ENCODE results near the gene PIAS4.
A peak's percentile ranks its signal among the peaks of the same experiment; 100 is the strongest.

Gene PIAS4

GRCh38 chr19:4060621-4061177, 53.2 kb downstream of the PIAS4 start:
- no peak for DNase-seq

DNA sequence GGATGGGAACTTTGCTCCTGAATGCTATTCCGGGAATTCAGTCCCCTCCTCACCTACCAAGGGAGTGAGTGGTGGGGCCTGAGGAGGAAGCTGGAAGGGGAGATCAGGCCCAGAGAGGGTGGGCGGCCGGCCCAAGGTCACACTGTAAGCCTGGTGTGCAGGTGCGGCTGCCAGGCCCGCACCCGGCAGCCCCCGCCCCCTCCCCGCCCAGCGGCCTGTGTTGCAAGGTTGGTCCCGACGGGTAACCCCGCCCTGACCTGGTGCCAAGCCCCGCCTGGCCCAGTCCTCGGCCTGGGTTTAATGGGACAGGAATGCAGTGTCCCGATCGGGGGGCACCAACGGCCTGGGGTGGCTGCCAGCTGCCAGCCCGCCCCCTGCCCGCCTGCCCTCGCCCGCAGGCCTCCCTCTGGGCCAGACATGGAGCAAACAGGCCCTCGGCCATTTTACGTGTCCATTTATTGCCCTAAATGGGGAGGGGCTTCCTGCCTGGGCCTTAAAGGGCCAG, 53.7 kb downstream of the PIAS4 start:
- no peak for DNase-seq

GRCh38 chr19:4061683-4062418, 54.3 kb downstream of the PIAS4 start:
- DNase-seq = no peak

DNA sequence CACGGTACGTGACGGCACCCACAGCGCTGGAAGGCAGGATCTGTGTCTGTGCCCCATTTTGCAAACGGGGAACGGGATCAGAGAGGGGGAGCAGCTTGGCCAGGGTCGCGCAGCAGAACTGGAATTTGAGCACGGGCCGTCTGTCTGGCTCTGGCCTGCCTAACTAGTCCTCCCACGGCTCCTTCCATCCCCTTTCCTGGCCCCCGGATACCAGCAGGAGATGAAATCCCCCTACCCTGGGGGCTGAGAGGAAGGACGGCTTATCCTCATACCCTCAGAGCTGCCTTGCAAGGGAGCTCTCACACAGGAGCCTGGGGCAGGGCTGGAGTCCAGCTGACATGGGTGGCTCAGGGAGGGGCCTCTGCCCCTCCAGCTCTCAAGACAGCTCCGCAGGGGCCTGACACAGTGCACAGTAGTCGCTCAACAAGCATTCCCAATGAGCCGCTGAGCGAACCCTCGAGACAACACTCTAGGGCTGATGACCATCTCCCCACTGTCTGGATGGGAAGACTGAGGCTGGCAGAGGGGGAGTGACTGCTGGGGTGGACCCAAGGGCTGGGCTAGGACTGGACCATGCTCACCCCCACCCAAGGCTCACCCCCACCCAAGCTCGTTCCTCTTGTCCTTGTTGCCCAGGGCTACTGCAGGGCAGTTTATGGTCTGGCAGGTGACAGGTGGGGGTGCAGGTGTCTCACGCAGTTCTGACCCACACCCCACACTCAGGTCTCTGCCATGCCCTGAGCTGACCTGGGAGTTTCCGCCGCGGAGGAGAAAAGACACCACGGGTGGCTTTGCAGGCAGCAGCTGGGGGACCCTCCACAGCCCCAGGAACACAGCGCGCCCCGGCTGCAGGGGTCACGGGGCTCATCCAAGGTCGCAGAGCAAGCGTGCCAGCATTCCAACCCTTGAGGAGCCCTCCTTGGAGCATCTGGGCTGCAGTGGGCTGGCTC, 55.2 kb downstream of the PIAS4 start:
- DNase-seq = no peak

- DNase-seq = no peak
These were observed 56.0 kb downstream of the PIAS4 start for GRCh38 chr19:4063369-4064148.

DNA sequence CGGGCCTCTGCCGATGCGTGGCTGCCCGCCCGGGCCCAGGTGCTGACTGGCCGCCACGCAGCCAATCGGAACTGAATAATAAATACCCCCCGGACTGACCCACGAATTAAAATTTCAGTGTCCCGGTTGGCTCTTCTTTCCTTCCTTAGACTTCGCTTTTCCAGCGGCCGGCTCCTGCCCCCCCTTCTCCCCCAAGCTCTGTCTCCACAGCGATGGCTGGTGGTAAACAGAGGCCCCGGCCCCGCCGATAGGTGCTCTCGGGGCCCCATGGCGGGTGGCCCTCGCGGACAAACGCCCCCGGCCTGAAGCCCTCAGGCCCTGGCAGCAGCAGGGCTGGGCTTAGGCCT, 56.6 kb downstream of the PIAS4 start:
- DNase-seq = no peak

- DNase-seq = no peak
These were observed 57.1 kb downstream of the PIAS4 start for GRCh38 chr19:4064496-4065260.

DNA sequence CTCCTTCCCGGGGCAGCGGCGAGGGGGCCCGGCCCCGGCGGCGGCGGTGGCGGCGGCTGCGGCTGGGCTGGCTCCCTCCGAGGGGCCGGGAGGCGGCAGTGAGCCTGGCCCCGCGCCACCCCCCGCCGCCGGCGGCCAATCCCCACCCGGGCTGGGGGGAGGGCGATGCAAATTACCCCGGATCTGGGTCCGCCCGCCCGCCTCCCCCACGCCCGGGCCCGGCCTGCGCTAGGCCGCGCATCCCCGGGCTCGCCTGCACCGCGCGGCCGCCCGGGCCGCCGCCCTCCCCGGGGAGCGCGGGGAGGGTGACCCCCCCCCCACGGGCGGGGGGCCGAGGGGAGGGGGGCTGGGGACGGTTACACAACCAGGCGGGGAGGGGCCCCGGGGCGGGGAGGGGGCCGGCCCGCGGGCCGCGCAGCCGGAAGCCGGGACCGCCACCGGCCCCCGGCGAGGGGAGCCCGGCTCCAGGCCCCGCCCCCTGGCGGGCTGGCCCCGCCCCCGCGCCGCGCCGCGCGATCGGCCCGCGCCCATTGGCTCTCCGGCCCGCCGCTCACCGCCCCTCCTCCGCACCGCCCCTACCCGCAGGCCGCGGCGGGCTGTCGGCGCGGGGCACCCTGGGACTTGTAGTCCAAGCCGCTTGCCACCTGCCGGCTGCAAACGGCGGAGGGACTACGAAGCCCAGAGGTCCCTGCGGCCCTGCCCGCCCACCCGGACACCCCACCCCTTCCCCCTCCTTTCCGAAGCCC, 58.1 kb downstream of the PIAS4 start:
- peak; percentile 91 for DNase-seq

DNA sequence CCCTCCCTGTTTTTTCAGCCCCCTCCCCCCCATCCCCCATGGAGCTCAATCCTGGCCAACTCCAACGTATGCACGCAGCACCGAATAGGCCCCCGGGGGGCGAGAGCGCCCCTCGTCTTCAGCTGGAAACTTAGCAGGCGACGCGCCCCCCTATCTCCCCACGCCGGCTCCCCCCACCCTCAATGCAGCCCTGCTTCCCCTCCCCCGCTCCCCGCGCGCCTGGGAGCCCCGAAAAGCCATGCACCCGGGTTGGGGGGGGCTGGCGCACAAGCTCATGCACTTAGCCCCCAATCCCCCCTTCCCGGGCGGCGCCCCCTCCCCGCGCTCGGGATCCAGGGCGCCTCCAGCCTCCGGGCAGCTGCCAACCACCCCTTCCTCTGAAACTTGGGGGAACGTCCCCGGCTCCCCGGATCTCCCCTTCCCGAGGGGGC, 58.7 kb downstream of the PIAS4 start:
- no peak for DNase-seq

DNA sequence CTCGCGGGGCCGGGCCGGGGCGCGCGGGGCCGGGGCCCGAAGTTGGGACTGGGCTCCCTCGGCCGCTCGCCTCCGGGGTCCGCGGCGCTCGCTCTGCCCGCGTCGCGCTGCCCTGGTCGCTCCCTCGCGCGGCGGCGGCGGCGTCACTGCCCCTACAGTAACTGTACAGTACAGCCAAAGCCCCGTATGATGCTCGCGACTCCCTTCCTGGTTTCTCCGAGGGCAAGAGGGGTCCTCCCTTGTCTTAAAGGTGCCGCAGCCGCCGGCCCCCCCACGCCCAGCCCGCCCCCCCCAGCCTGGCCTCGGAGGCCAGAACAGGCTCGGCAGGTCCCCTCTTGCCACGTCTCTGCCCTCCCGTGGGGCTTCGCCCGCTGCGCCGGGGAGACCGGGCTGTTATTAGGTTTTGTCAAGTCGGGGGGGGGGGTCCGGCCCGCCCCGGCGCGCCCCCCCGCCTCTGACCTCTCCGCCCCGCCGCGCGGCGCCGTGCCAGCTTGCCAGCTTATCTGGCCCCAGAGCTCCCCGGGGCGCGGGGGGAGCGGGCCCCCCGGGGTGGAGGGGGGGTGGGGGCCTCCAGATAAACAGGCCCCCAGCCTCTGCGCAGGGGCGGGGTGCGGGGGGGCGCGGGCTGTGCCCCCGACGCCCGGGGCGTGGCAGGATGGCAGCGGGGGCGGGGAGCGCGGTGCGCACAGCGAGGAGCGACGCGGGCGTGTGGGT, 59.3 kb downstream of the PIAS4 start, which contains the start of gene ZBTB7A:
Gene ZBTB7A (minus strand): TSS at position 218 of the 714 bp plus-strand sequence. CDS start 11,667 bp downstream, outside the sequence.
- no peak for DNase-seq

- DNase-seq = no peak
These were observed 60.0 kb downstream of the PIAS4 start for GRCh38 chr19:4067396-4068046.

DNA sequence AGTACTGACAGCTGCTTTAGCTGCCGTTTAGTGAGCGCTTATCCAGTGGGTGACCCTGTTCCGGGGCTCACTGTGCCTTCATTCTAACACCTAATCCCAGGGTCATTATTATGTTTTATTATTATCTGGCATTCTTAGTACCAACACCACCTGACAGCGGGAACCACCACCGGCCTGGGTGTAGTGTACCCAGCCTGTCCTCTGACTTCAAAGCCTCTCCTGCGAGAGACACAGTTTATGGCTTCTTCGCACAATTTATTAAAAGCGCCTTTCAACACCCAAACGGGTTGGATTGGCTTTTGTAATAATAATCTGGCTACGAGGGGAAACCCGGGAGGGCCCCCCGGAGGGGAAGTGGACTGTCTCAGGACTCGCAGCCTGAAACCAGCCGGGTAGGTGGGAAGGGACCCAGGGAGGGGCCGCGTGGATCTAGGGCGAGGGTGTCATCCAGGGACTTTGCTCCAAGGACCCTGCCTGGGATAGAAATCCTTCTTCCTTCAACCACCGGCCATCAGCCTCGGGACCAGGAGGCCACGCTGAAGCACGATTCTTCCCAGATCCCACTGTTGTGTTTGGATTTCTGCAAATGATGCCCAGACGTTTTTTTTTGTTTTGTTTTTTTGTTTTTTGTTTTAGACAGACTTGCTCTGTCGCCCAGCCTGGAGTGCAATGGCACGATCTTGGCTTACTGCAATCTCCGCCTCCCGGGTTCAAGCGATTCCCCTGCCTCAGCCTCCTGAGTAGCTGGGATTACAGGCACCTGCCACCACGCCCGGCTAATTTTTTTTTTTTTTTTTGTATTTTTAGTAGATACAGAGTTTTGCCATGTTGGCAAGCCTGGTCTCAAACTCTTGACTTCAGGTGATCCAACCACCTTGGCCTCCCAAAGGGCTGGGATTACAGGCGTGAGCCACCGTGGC, 60.8 kb downstream of the PIAS4 start:
- DNase-seq = no peak

DNA sequence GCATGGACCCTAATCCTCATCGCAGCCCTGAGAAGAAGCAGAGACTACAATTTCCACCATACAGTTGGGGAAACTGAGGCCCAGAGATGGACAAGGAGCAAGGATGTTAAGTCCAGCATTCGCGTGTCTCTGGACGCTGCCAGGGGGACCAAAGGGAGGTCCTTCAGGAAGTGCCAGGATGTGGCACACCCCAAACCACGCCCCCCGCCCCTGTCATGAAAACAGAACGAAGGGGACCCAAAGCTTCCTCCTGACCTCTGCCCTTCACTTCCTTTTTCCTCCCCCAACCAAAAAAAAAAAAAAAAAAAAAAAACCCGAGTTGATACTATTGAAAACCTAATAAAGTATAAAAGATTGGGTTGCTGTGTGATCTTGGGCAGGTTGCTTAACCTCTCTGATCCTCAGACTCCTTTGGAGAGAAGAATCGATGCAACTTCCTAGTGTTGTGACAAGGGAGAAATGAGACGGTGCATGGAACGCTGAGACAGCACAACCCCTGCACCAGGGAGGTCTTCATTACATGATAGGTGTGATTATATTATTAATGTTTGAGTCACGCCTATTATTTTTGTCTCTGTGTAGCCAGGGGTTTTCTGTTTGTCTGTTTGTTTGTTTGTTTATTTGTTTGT, 61.9 kb downstream of the PIAS4 start:
- no peak for DNase-seq

DNA sequence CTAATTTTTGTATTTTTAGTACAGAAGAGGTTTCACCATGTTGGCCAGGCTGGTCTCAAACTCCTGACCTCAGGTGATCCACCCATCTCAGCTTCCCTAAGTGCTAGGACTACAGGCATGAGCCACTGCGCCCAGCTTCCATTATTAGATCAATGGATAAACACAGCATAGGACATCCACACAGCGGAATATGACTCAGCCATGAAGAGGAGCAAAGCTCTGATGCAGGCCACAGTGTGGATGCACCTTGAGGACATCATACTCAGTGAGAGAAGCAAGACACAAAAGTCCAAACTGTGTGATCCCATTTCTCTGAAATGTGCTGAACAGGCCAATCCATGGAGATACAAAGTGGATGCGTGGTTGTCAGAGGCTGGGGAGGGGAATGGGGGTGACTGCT, 64.1 kb downstream of the PIAS4 start:
- DNase-seq = no peak

DNA sequence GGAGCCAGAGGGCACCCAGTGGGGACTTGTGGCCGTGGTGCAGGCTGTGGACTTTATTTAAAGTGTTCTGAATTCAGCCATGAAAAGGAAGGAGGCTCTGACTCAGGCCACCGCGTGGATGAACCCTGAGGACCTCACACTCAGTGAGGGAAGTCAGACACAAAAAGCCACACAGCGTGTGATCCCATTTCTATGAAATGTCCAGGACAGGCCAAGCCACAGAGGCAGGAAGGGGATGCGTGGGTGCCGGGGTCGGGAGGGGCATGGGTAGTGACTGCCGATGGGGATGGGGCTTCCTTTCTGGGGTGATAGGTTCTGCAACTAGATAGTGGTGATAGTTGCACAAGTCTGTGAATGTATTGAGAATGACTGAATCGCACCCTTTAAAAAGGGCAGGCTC, 67.8 kb downstream of the PIAS4 start:
- no peak for DNase-seq

DNA sequence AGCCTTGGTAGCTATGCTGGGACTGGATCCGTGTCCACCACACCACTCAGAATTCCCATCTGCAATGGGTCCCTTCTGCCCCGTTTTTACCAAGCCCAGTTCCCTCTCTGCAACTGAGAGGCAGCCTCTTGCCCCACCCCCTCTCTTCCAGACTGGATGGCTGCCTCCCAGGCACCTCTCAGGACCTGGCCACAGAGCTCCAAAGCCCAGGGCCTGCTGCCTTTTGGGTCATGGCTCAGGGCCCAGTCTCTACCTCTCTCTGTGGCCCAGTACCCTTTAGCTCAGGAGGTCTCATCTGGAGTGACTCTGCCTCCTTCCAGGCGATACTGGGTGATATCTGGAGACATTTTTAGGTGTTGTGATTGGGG, 69.5 kb downstream of the PIAS4 start:
- DNase-seq = no peak

GRCh38 chr19:4077800-4078684, 70.5 kb downstream of the PIAS4 start:
- DNase-seq = no peak
